DMS153 treated with DMSO at 0.1 percent for 48 hours (cell line): ENCODE results near the gene VAMP5.
"Not testable (repeated sequence)": the region's sequence is repeated elsewhere in the genome, so short reads cannot be mapped to it uniquely, and the experiment has no call there.

Source experiments
- DNase-seq: peaks from one replicate; lab custom pipeline; 2025; ENCODE audit not compliant: unreplicated experiment; lab: John Stamatoyannopoulos, UW

VAMP5 gene

DNA sequence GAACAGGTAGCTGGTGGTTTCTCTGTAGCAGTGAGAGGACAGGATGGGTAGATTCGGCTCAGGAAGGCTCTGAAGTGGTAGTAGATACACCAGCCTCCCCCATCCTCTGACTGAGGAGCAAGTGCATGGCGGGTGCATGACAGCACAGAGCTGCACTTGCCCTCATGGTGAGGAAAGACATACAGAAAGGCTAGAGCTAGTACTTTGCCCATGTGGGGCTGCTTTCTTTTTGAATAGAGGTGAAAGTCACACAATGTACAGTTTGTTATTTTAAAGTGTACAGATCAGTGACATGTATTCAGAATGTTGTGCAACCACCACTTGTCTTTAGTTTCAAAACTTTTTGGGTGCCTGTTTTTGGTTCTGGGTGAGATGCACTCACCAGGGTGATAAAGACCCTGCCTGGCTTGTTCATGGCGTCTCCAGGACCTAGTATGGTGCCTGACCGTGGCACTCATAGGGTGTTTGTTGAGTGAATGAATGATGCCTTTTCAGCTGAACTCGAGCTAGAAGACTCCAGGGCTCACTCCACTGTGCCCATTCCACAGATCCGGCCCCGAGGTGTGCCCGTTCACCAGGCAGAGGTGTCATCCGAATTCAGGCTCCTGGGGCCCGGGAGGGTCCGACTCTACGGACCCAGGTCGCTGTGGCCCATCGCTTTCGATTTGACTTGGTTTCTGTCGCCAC lies 421 bp upstream of the VAMP5 start:
- DNase-seq: no peak

DNA sequence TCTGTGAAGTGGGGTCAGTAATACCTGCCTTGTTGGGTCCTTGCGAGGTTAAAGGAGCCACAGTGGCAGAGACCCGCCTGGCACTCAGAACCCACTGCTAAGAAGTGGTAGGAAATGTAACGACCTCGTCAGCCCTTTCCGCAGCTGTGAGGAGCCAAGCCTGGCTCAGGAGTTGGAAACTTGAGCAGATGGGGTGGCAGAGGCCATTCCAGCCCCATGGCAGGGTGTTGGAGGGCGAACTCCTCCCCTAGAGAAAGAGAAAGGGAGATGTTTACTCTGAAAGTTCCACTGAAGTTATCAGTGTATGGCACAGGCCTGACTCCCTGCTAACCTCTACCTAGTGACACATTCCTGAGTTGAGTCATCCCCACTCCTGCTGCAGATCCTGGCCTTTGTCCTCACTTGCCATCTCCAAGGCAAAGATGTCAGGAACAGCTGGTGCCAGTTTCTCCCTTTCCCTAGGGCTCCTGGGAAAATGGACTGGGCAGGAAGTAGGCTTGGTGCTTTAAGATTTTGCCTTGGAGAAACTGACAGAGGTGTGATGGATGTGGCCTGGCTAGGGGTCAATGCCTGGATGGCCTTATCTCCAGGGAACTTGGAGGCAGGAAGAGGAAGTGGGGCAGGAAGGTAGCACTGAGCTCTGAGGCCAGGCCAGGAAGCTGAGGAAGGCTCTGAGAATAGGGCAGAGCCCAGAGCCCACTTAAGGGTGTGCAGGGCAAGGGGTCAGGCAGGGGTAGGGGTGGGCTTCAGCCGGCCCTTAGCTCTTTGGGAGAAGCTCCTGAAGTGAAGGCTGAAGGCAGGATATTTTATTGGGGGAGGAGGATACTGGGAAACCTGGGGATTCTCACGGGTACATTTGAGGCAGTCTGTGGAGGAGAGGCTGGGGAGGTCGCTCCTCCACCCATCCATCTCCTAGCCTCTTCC lies 888 bp downstream of the VAMP5 start:
- no peak for DNase-seq

DNA sequence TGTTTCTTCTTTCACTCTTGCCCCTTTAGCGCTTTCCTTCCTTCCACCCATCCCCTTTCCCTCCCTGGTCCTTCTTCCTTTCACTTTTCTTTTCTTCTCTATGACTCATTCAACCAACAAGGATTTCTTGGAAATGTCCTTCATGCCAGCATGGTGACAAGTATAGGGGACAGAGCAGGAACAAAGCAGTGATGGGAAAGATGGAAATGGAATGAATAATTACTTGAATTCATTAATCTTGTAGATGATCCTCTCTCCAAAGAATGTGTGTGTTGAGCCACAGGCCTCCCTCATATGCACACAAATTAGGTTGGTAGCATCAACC lies 1.5 kb downstream of the VAMP5 start:
- DNase-seq: no peak

- DNase-seq: no peak
These were observed 4.0 kb downstream of the VAMP5 start for GRCh38 chr2:85588236-85588635.

- no peak for DNase-seq
These were observed 4.4 kb downstream of the VAMP5 start for GRCh38 chr2:85588645-85589044.

DNA sequence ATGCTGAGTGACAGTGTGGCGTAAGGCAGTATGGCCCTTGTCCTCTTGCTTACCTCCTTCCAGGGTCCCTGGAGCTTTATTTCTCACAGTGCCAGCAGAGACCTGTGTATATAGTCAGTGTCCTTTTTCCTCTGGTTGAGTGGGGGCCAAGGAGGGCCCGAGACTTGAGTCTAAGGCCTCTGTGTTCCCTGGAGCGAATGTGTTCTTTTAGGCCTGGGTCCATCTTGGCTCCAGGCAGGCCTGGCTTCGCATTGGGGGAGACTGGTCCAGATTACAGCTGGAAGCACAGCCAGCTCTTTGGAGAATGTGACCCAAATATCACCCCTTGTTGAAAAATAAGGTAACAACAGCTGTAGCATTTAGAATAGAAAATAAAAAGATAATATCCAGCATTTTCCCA lies 5.0 kb downstream of the VAMP5 start:
- DNase-seq: no peak

DNA sequence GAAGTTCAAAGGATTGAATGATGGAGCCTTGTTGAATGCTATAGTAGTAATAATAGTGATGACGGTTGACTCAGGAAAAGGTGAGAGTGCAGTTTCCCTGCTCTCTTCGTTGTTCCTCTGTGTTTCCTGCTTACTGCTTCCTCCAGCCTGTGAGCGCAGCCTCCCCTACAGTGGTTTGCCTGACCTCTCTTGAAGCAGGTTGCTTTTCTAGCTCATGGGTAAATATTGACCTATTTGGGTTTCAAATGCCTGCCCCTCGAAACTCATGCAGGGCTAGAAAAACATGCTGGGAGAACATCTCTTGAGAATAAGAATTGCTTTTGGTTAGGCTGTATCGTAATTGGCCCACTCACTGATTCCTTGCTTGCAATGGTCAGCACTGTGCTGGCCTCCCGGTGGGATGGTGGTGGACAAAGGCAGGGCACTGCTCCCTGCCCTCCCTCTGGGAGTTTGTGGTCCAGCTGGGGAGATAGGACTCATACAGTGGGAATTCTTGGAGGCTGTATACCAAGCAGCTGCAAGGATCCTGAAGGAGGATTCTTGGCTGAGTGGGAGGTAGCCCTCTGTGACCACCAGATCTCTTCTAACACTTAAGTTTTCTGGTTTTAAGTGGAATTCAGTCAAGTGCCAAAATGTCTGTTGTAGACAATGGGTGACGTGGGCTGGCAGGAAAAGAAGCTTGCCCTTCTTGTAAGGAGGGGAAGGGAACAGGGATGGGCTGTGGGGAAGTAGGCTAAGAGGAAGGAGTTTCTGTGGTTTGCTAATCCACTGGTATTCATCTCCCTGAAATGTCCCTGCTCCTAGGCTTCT lies 6.0 kb downstream of the VAMP5 start:
- peak; percentile 11 for DNase-seq

DNA sequence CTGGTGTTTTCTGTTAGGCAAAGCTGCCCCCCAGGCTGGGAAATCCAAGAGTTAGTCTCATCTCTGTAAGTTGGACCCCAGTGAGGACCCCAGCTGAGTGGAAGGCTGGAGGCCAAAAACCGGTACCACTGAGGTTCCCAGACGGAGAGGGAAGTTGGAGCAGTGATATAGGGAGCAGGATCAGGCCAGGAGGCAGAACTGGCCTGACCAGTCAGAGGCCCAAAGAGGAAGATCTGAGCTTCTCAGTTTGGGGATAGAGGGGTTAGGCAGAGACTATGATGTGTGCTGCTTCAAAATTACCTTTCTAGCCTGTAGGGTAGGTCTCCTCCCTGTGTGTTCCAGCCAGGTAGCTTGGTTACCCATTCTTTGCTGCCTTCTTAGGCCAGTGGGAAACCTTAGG lies 6.7 kb downstream of the VAMP5 start:
- no peak for DNase-seq

GRCh38 chr2:85591563-85591962 lies 7.3 kb downstream of the VAMP5 start:
- DNase-seq: no peak

DNA sequence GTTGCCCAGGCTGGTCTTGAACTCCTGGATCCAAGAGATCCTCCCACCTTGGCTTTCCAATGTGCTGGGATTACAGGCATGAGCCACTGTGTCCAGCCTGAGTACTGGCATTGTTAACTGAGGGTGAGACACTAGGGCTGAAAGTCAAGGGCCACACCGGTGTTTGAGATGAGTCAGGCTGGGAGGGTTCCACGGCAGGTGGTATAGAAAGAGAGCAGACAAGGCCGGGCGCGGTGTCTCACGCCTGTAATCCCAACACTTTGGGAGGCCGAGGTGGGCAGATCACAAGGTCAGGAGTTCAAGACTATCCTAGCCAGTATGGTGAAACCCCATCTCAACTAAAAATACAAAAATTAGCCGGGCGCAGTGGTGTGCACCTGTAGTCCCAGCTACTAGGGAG lies 8.1 kb downstream of the VAMP5 start:
- not testable (repeated sequence) for DNase-seq

DNA sequence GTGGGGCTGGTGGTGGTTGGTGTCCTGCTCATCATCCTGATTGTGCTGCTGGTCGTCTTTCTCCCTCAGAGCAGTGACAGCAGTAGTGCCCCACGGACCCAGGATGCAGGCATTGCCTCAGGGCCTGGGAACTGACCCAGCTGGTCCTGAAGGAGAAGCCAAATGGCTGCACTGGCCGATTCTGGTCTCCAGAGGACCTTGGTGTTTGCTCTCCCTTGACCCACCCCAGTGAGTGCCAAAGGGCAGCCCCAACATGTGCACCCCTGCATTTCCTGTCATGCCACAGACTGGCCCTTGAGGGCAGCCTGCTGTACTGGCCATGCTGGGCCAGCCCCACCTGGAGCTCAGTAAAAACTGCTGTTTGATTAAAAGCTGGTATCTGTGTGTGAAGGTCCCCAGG lies 8.8 kb downstream of the VAMP5 start:
- no peak for DNase-seq

DNA sequence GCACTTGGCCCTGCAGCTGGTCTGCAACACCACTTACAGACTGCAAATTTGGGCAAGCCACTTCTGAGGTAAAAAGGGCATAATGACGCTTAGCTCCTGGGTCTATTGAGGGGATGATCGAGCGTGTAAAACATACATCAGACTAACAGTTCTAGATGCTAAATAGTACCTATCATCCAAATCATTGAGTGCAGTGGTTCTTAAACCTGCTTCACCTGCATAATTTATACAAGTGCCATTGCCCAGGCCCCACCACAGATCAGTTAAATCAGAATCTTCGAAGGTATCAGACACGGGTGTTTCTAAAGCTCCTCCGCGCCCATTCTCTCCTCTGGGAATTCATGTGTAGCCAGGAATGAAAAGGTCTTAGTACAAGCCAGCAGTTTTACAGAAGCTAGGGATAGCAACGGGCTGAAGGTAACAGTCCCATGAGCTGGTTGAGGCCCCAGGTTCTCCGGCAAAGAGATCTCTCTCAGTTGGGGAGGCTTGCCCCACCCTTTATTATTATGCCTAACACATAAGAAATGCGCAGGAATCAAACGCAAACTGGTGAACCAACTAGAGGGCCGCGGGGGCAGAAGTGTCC lies 10.6 kb downstream of the VAMP5 start:
- DNase-seq: no peak

- peak; percentile 88 for DNase-seq
These were observed 11.2 kb downstream of the VAMP5 start, which contains the start of gene RNF181 for GRCh38 chr2:85595301-85596025. Gene RNF181 (plus strand): TSS chr2:85595745. CDS start chr2:85595764, 19 bp downstream.

DNA sequence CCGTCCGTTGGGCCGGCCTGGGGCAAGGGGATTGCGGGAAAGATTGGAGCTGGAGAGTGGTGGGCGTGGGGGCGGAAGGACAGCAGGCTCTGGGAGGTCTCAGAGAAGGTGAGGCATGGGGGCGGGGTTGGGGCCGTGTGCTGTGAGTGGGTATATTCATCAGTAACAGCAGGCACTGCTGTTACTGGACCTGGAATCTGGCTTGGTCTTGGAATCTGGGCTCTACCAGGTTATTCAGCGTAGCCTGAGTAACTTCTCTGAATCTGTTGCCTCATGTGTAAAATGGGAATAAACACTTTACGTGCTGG lies 11.7 kb downstream of the VAMP5 start:
- DNase-seq: no peak

GRCh38 chr2:85596486-85597143 lies 12.4 kb downstream of the VAMP5 start:
- no peak for DNase-seq

DNA sequence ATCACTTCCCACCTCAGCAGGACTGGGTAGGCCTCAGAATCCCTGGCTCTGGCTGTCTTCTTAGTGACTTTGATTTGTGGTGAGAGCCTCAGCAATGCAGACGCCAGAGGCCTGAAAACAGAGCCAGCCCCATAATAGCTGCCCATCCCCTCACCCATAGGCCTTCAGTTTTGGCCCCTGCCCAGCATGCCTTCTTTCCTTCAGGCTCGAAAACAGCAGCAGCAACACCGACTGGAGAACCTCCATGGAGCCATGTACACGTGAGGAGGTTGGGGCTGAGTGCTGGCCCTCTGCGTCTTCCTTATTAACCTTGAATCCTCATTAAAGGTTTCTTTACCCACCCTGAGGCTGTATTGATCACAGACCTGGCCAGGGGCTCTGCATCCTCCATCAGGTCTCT lies 13.0 kb downstream of the VAMP5 start:
- no peak for DNase-seq

DNA sequence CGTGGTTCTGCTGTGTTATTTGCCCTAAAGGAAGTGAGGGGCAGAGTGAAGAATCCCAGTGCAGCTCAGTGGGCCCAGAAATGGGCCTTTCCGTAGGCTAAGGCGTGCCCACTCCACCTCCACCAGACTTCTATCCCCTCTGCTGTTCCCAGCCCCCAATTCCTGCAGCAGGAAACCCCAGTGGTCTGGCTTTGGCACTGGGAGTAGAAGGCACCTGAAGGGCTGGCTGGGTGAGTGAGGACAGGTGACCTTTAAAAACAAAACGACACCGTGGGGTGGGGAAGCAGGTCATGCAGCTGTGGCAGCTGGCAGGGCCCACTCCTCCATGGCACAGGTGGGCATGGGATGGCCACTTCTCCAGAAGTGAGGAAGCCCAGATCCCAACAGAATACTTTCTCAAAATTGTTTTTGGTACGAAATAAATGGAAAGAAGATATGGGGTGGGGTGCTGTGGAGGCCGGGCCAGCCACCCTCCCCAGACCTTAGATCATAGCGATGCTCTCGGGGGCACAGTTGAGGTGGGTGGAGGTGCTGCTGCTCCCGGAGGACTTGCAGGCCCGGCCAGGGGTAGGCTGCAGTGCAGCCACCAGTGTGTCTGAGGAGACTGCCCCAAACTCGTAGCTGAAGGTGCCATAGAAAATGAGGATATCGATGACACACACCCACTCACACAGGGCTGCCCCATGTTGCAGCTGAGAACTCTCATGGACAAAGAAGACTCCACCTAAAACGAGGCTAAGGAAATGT lies 14.5 kb downstream of the VAMP5 start:
- DNase-seq: no peak

GRCh38 chr2:85599468-85600234 lies 15.4 kb downstream of the VAMP5 start:
- no peak for DNase-seq

- DNase-seq: no peak
These were observed 16.0 kb downstream of the VAMP5 start for GRCh38 chr2:85600235-85600575.
